GM19023 (cell line): Measurements from ENCODE around the gene KLHDC7B.
A peak's percentile ranks its signal among the peaks of the same experiment; 100 is the strongest.

Experiments used
- ATAC-seq: cut with Tn5 transposase; IDR thresholded peaks from one replicate; pipeline ENCODE4 v1.9.1; 2021; ENCODE audit warnings: mild to moderate bottlenecking, moderate library complexity; ENCODE audit not compliant: unreplicated experiment

KLHDC7B gene

GRCh38 chr22:50571264-50572175 is 25.8 kb downstream of the KLHDC7B start:
- ATAC-seq, result no peak

GRCh38 chr22:50572965-50573364 is 27.3 kb downstream of the KLHDC7B start:
- ATAC-seq, result no peak

GRCh38 chr22:50573491-50574382 is 28.0 kb downstream of the KLHDC7B start:
- ATAC-seq, result no peak

DNA sequence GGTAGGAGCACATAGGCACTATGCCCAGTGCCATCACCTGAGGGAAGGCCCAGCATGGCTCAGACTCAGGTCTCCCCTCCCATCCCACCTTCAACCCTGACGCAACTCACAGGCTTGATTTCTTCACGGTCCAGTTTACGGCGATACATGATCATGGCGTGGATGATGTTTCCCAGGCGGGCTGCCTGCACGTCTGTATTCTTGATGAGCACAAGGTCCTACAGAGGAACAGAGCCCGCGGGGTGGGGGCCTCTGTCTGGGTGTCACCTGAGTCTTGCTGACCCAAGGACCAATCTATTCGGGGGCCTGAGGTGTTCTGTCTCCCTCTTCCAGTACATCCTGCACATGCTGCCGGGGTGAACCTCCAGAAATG is 28.7 kb downstream of the KLHDC7B start:
- ATAC-seq, result no peak

DNA sequence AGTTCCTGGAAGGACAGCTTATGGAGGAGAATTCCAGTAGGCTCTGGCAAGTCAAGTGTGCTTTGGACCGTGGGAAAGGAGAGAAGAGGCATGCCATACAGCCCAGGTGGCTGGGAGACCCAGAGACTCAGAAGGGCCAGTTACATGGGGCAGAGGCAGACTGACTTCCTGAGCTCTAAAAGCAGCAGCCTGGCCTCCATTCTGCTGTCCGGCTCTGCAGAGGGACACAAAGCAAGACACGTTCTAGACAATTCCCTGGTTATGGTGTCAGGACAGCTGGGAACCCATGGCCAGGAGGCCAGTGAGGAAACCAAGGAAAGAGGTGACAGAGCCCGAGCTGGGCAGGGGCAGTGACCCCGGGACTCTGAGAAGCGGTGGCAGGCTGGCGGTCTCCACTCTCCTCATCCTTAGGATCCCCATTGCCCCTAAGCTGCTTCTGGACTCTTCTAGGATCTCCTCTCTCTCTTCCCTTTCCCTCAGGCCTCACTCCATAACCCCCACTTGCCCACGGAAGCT is 29.8 kb downstream of the KLHDC7B start:
- no peak for ATAC-seq

GRCh38 chr22:50576070-50576469 is 30.4 kb downstream of the KLHDC7B start:
- no peak for ATAC-seq

GRCh38 chr22:50576806-50577696 is 31.4 kb downstream of the KLHDC7B start:
- ATAC-seq, result no peak

DNA sequence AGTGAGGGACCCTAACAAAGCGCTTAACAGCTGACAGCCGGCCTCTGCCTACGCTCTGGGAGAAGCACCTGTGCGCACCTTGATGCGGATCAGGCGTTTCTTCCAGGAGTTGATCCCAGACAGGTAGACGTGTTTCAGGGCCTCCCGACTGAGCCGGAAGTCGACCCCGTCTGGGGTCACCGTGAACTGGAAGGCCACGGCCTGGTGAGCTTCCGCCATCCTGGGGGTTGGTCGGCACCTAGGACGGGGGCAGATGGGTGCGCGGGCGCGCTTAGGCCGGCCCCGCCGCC is 31.9 kb downstream of the KLHDC7B start:
- ATAC-seq, result no peak

GRCh38 chr22:50577987-50578775 is 32.5 kb downstream of the KLHDC7B start, which contains the start of gene CPT1B:
Gene CPT1B (minus strand): TSS chr22:50578427. CDS start chr22:50577915, 512 bp downstream.
- ATAC-seq, result no peak

DNA sequence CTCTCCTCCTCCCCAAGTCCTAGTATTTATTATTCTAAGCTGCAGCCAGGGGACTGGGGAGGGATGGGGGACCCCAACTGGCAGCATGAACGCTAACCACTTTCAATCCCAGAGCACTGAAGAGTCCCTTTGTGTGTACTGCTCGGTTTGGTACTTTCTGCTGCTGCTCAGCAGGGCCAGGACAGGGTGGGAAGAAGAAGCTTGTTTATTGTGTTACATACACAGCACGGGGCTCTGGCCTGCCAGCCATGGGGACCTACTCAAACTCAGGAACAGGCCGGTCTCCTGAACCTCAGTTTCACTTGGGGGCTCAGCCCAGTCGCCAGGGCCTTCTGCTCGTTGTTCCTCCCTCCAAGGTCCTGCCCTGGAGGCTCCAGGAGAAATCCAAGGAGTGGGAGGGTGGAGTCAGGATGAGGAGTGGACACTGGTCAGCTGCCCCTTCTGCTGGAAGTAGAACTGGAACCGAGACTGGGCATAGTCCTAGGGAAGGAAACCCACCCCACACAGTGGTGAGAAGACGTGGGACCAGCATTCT is 33.1 kb downstream of the KLHDC7B start:
- ATAC-seq, result no peak

- no peak for ATAC-seq
Observed at GRCh38 chr22:50579752-50580151, 34.1 kb downstream of the KLHDC7B start.

- ATAC-seq, result no peak
Observed at GRCh38 chr22:50581031-50581949, 35.6 kb downstream of the KLHDC7B start.

GRCh38 chr22:50581950-50582492 is 36.3 kb downstream of the KLHDC7B start:
- no peak for ATAC-seq

DNA sequence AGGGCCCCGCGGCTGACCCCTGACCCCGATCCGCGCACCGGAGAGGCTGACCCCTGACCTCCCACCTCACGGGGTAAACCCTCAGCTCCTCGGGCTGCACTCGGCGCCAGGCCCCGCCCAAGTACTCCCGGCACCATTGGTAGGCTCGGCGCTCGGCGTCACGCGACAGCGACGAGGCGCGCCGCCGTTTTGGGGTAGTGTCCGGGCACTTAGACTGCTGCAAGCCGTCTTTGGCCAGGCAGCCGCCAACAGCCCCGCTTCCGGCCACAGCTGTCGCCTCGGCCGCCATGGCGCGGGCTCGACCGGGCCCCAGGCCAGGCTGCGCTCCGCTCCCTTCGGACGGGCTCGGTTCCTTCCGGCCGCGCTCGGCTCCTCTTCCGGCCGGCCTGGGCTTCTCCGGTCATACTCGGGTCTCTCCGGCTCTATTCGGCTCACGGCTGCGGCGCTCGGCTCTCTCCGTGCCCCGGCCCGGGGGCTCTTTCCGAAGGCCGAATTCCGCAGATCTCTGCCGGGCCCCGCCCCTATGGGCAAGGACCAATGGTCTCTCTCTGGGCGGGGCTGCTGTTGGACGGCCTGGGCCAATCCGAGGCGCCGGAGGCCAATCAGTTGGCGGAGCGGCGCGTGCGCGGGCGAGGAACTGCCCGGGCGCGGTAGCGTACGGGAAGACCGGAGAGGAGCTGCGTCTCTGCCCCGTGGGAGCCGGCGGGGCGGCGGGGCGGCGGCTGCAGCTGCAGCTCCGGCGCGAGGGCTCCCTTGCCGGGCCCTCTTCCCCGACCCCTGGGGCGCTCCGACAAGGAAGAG is 37.0 kb downstream of the KLHDC7B start, which contains the start of gene CHKB:
Gene CHKB (minus strand): TSS at position 357 of the 801 bp plus-strand sequence. CDS start 68 bp downstream, at position 289.
- ATAC-seq, result peak; percentile 86

DNA sequence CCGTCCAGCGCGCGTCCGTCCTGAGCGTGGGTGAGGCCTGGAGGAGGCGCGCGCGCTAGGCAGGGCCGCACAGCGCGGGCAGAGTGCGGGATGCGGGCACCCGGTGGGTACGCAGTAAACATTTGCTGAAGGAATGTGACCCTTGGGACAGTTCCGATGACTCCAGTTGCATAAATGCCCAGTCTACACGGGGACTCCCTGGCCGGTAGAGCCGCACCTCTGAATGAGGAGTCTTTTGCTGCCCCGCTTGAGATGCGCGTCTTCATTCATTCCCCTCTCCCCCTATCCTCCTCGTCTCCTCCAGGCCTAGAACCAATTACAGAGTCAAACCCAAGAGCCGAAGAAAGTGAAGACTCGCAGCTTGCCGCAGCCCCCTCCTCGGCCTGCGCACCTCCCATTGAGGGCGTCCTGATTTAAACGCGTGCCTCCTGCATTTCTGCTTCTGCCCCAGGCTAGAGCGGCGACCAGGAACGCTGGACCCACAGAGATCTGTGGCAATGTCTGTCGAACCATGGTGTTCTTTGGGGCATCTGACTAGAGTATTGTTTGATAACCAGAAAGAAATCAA is 37.7 kb downstream of the KLHDC7B start:
- ATAC-seq, result peak; percentile 18

- ATAC-seq, result no peak
Observed at GRCh38 chr22:50584106-50585096, 38.7 kb downstream of the KLHDC7B start.
